Naive B cell (primary cell): ENCODE measurements around the gene INPP5D. TPM values are rescaled to one million over a fixed set of nuclear protein-coding genes. Genes with fewer than 3 reads are reported as not detected.

Source experiments
- ATAC-seq, 2 donors: fragments of 150-1000 bp; cut with Tn5 transposase; 2 replicates each; pipeline ENCODE4 v1.10.0; 2021; ENCODE audit warnings: low read depth in 2 of 2, mild to moderate bottlenecking in 2 of 2, moderate library complexity in 2 of 2
- DNase-seq: peaks from one replicate; pipeline ENCODE4 v3.0.0; 2022
- H3K27ac Mint-ChIP-seq, 6 donors: one replicate each; pipeline ENCODE4 v1.8.0; 2020 to 2022; ENCODE audit warnings: mild to moderate bottlenecking in 6 of 6, mixed read lengths in 6 of 6, moderate library complexity in 5 of 6, inconsistent platforms in 2 of 6
- H3K27me3 Mint-ChIP-seq, 3 donors: one replicate each; pipeline ENCODE4 v1.8.0; 2021 to 2022; ENCODE audit warnings: mixed read lengths in 3 of 3, mild to moderate bottlenecking in 1 of 3
- H3K36me3 Mint-ChIP-seq, 2 donors: one replicate each; pipeline ENCODE4 v1.8.0; 2020 to 2022; ENCODE audit warnings: mixed read lengths in 2 of 2, inconsistent platforms in 1 of 2, mild to moderate bottlenecking in 1 of 2
- H3K4me1 Mint-ChIP-seq, 3 donors: one replicate each; pipeline ENCODE4 v1.8.0; 2020 to 2022; ENCODE audit warnings: mixed read lengths in 3 of 3, inconsistent platforms in 1 of 3, mild to moderate bottlenecking in 1 of 3, moderate library complexity in 1 of 3
- H3K4me3 Mint-ChIP-seq, 8 donors: one replicate each; pipeline ENCODE4 v1.8.0; 2020 to 2022; ENCODE audit warnings: mild to moderate bottlenecking in 8 of 8, mixed read lengths in 8 of 8, moderate library complexity in 8 of 8, inconsistent platforms in 2 of 8
- H3K9me3 Mint-ChIP-seq, 7 donors: one replicate each; pipeline ENCODE4 v1.8.0; 2020 to 2022; ENCODE audit warnings: mixed read lengths in 7 of 7, mild to moderate bottlenecking in 5 of 7, inconsistent platforms in 2 of 7, moderate library complexity in 1 of 7
- polyA plus RNA-seq, 6 donors: library from polyadenylated mRNA; unstranded; fragments of 300-500 nt; fragmentation: Illumina TruSeq; gene quantifications; one replicate each; pipeline ENCODE4 v1.2.3, GENCODE V29; 2021; ENCODE audit warnings: low read depth in 6 of 6

The INPP5D gene
- polyA plus RNA-seq, 6 donors from 2014 or later = 56.8 to 230 (median 102) TPM

DNA sequence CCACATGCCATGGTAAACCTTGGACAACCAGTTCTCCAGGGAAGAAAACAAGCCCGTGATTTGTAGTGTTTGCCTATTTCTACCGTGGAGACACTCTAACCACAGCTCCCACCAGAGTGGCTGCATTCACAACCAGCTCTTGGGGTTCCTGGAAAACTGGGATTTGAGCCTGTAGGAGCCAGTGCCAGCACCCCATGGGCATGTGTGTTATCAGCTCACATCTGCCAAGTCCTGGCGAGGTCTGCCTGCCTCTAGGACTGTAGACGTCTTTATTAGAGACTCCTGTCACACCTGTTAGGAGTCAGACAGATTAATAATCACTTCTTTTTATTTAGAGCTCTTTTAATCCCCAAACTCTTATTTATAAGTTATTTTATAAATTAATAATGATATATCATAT, 41.0 kb downstream of the INPP5D start:
- Mint-ChIP-seq H3K4me3 (peak overlapping the region; percentile 72 to 91 (median 88)), H3K4me1 (peaks cover 77 to 94% (median 85%) of the 10 kb centered on the region in 3 donors), H3K9me3 (no peaks in the 10 kb centered on the region), H3K36me3 (peaks cover 26 to 29% of the 10 kb centered on the region in 2 donors), H3K27me3 (no peaks in the 10 kb centered on the region), H3K27ac (peak overlapping the region; percentile 99 to 100 (median 100))
- no peak for DNase-seq
- no peak for ATAC-seq

DNA sequence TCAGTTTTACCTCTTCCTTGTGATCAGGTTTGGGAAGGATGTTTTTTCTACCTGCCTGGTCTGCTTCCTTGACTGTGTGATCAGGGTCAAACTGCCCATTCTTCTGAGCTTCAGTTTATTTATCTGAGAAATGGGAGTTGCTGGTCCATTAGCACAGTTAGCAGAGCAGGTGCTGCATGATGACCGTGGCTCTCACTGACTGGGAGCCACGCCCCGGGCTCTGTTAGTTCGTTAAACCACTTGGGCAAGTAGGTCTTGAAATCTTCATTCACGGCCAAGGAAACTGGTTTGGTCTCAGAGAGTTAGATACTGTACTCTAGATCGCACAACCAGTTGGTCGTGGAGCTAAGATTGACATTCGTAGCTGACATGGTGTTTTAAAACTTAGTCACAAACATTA, 41.7 kb downstream of the INPP5D start:
- ATAC-seq (no peak), DNase-seq (no peak)
- Mint-ChIP-seq H3K4me3 (peak overlapping the region in 5 of 8 donors; percentile 10 to 68 (median 58)), H3K4me1 (peaks cover 82 to 95% (median 89%) of the 10 kb centered on the region in 3 donors), H3K27ac (peak overlapping the region; percentile 59 to 99 (median 94)), H3K36me3 (peaks cover 23 to 29% of the 10 kb centered on the region in 2 donors), H3K27me3 (no peaks in the 10 kb centered on the region), H3K9me3 (no peaks in the 10 kb centered on the region)

DNA sequence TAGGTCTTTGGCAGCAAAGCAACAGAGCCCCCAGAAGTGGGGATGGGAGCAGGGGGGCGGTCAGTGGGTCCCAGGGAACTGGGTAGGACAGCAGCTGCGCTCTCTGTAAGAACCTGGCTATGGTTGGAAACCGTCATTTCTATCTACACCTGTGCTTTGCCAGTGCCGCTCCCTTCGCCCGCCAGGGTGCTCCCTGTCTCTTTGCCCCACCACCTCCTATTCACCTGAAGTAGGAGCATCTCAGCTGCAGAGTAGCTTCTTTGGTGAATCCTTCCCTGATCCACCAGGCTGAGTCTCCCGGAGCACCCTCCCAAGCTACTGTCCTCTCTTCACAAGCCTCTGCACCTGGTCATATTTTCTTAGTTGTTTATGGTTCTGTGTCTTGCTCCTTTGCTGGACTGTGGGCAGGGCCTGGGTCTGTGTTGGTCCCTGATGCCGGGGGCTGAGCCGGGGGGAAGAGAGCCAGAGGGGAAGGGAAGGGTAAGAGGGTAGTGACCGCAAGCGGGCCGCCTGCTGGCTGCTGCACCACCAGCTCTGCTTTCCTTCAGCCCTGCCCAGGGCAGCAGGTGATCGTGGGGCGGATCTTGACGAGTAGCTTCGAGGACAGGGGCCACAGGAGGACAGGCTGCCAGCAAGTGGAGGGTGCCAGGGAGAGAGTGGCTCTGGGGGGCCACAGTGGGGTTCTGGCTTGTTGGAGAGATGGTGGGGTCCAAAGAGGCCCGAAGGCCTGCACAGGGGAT, 45.2 kb downstream of the INPP5D start:
- Mint-ChIP-seq H3K4me1 (peaks cover 74 to 95% (median 83%) of the 10 kb centered on the region in 3 donors), H3K27me3 (no peaks in the 10 kb centered on the region), H3K27ac (peak overlapping the region; percentile 90 to 99 (median 92)), H3K4me3 (peak overlapping the region in 7 of 8 donors; percentile 17 to 85 (median 66)), H3K9me3 (no peaks in the 10 kb centered on the region), H3K36me3 (peaks cover 8 to 22% of the 10 kb centered on the region in 2 donors)
- DNase-seq = no peak
- no peak for ATAC-seq

DNA sequence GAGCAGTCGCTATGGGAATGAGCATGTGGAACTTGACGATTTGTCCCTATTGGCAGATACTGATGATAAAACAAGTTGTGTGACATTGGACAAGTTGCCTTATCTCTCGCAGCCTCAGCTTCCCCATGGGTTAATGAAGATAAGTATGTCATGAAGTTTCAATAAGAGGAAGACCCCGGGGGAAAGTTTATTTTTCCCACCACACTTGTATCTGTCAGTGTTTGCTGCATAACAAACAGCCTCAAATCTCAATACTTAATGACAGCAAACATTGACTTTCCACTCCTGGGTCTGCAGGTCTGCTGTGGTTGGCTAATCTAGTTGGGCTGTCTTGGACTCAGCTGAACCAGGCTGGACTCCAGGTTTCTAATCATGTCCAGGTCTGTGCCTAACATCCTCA, 45.8 kb downstream of the INPP5D start:
- H3K36me3 Mint-ChIP-seq = peaks cover 6 to 18% of the 10 kb centered on the region in 2 donors
- peaks cover 68 to 91% (median 77%) of the 10 kb centered on the region in 3 donors for H3K4me1 Mint-ChIP-seq
- ATAC-seq = no peak
- peak overlapping the region in 4 of 8 donors; percentile 37 to 59 (median 50) for H3K4me3 Mint-ChIP-seq
- H3K27ac Mint-ChIP-seq = peak overlapping the region in 4 of 6 donors; percentile 47 to 99 (median 90)
- H3K27me3 Mint-ChIP-seq = no peaks in the 10 kb centered on the region
- DNase-seq = no peak
- no peaks in the 10 kb centered on the region for H3K9me3 Mint-ChIP-seq

DNA sequence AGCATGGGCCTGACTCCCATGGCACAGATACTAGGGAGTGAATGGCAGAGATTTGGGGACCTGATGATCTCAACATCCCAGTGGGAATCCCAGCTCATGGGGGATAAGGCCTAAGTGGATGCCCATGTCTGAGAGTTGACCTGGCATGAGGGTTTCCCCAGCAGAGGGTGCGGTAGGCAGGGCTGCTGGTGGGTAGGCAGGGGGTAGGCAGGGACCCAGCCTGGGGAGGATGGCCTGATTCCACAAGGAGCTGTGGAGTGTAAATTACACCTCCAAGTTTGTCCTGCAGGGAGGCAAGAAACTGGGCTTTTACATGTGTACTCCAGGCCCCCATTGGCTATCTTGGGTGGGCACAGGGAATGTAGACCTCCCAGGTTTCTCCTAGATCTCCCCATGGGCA, 46.9 kb downstream of the INPP5D start:
- Mint-ChIP-seq H3K27me3 (no peaks in the 10 kb centered on the region), H3K27ac (peak overlapping the region; percentile 80 to 96 (median 88)), H3K9me3 (no peaks in the 10 kb centered on the region), H3K36me3 (peaks cover 6 to 18% of the 10 kb centered on the region in 2 donors), H3K4me1 (peaks cover 62 to 89% (median 79%) of the 10 kb centered on the region in 3 donors), H3K4me3 (peak overlapping the region in 7 of 8 donors; percentile 29 to 78 (median 66))
- DNase-seq (no peak), ATAC-seq (no peak)

DNA sequence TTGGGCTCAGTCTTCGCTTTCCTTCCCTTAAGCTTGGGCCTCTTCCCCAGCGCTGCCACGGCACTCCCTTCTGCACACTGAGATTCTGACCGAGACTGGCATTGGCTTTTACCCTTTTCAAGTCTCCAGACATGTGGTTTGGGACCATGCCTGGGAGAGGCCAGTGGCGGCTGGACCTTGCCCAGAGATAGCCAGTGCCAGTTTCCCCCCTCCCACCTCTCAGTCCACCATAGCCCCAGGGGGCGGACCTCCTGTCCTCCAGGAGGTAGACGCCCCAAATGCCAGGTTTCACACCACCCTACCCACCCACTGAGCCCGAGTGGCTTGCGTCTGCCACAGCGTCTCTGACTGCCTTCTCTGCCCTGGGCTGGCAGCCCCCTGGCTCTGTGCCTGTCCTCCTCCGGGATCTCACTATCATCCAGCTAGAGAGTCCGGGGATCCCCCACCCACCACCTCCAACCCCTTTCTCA, 47.7 kb downstream of the INPP5D start:
- DNase-seq = no peak
- Mint-ChIP-seq H3K9me3 (no peaks in the 10 kb centered on the region), H3K4me1 (peaks cover 64 to 86% (median 73%) of the 10 kb centered on the region in 3 donors), H3K36me3 (peaks cover 4 to 15% of the 10 kb centered on the region in 2 donors), H3K27ac (peak overlapping the region; percentile 47 to 96 (median 86)), H3K27me3 (no peaks in the 10 kb centered on the region), H3K4me3 (peak overlapping the region in 7 of 8 donors; percentile 66 to 89 (median 72))
- ATAC-seq = no peak

- Mint-ChIP-seq H3K27ac (peak overlapping the region; percentile 71 to 97 (median 91)), H3K27me3 (no peaks in the 10 kb centered on the region), H3K9me3 (no peaks in the 10 kb centered on the region), H3K36me3 (peaks cover 0 to 10% of the 10 kb centered on the region in 2 donors), H3K4me1 (peaks cover 66 to 86% (median 75%) of the 10 kb centered on the region in 3 donors), H3K4me3 (peak overlapping the region; percentile 53 to 89 (median 68))
- no peak for DNase-seq
- peak; percentile 65 to 74 for ATAC-seq
Observed at GRCh38 chr2:233108611-233109490, 48.7 kb downstream of the INPP5D start.

- no peaks in the 10 kb centered on the region for H3K27me3 Mint-ChIP-seq
- H3K4me3 Mint-ChIP-seq = no peak overlapping the region
- ATAC-seq = no peak
Observed at GRCh38 chr2:233111427-233111826, 51.3 kb downstream of the INPP5D start.

GRCh38 chr2:233112329-233112728, 52.2 kb downstream of the INPP5D start:
- no peak for ATAC-seq
- DNase-seq = no peak
- H3K27me3 Mint-ChIP-seq = no peaks in the 10 kb centered on the region
- H3K27ac Mint-ChIP-seq = peak overlapping the region in 2 of 6 donors; percentile 37 to 60
- H3K4me1 Mint-ChIP-seq = peaks cover 50 to 85% (median 57%) of the 10 kb centered on the region in 3 donors
- no peaks in the 10 kb centered on the region for H3K36me3 Mint-ChIP-seq
- H3K9me3 Mint-ChIP-seq = no peaks in the 10 kb centered on the region
- H3K4me3 Mint-ChIP-seq = no peak overlapping the region

More at GRCh38 chr2:233111427-233111826, 51.3 kb downstream of the INPP5D start:
- H3K4me1 Mint-ChIP-seq = peaks cover 59 to 85% (median 61%) of the 10 kb centered on the region in 3 donors
- DNase-seq = no peak
- peak overlapping the region in 4 of 6 donors; percentile 27 to 93 (median 71) for H3K27ac Mint-ChIP-seq
- H3K9me3 Mint-ChIP-seq = no peaks in the 10 kb centered on the region
- H3K36me3 Mint-ChIP-seq = no peaks in the 10 kb centered on the region

DNA sequence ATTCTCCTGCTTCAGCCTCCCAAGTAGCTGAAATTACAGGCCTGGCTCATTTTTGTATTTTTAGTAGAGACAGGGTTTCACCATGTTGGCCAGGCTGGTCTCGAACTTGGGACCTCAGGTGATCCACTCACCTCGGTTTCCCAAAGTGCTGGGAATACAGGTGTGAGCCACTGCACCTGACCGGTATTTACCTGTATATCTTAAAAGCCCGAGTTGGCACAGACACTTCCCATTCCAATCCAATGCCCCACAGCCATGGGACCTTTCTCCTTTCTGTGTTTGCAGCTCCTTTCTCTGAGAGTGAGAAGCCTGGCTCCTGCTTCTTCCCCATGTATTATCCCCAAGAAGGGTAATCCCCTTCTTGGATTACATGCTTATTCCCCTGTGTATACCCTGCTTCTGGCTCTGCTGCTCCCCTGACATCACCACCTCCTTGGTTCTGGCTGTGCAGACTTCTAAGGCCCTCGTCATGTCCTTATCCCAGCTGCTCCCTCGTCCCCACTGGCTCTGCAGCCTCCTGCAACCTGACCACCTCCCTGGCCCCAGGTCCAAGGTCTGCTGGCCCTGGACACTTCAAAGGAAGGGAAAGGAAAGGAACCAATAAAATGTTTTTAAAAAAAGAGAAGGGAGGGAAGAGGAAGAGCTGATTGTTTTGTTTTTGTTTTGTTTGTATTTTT, 52.8 kb downstream of the INPP5D start:
- H3K27me3 Mint-ChIP-seq = no peaks in the 10 kb centered on the region
- H3K4me3 Mint-ChIP-seq = peak overlapping the region in 3 of 8 donors; percentile 12 to 48 (median 13)
- H3K4me1 Mint-ChIP-seq = peaks cover 50 to 85% (median 57%) of the 10 kb centered on the region in 3 donors
- peak overlapping the region; percentile 86 to 92 (median 90) for H3K27ac Mint-ChIP-seq
- ATAC-seq (peak in 1 of 2 donors; percentile 45), DNase-seq (no peak)
- H3K36me3 Mint-ChIP-seq = peaks cover 0 to under 1% of the 10 kb centered on the region in 2 donors
- no peaks in the 10 kb centered on the region for H3K9me3 Mint-ChIP-seq

DNA sequence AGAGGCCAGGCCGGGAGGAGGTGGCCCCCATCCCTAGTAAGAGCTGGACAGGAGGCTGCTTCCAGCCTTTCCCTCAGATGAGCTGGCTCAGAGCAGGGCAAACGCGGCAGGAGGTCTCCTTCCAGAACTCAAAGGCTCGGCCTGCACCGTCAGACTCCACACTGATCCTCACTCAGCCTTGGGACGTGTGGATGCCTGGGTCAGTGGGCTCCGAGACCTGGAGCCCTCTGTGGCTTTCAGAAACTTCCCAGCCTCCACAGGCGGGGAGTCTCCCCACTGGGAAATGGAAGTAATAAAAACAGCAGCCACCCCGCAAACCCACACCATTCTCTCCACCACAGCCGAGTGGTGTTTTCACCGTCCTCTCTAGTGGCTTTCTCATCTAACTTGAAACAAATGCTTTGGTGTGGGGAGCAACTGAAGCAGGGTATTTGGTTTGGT, 54.3 kb downstream of the INPP5D start:
- no peaks in the 10 kb centered on the region for H3K9me3 Mint-ChIP-seq
- peak overlapping the region in 1 of 8 donors; percentile 15 for H3K4me3 Mint-ChIP-seq
- H3K36me3 Mint-ChIP-seq = peaks cover 0 to 16% of the 10 kb centered on the region in 2 donors
- no peak for ATAC-seq
- peaks cover 50 to 85% (median 57%) of the 10 kb centered on the region in 3 donors for H3K4me1 Mint-ChIP-seq
- no peak for DNase-seq
- H3K27ac Mint-ChIP-seq = peak overlapping the region; percentile 38 to 88 (median 73)
- H3K27me3 Mint-ChIP-seq = no peaks in the 10 kb centered on the region

DNA sequence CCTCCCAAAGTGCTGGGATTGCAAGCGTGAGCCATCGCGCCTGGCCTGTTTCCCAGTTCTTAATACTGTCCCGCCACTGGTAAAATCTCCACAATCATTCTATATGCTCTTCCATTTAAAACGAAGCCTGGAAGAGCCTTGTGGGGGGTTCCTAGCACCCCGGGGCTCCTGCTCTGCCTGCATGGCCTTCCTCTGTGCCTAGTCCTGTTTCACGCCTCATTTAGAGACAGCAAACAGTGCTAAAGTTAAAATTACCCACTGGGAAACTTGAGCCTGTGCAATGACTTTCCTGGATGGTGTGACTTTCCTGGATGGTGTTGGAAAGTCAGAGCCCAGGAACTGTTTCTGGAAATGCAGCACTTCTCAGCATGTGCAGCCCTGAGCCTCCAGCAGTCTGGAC, 55.0 kb downstream of the INPP5D start:
- Mint-ChIP-seq H3K4me3 (peak overlapping the region in 1 of 8 donors; percentile 23), H3K4me1 (peaks cover 54 to 84% (median 58%) of the 10 kb centered on the region in 3 donors), H3K27ac (peak overlapping the region in 4 of 6 donors; percentile 63 to 88 (median 82)), H3K27me3 (no peaks in the 10 kb centered on the region), H3K36me3 (peaks cover 0 to 16% of the 10 kb centered on the region in 2 donors), H3K9me3 (no peaks in the 10 kb centered on the region)
- ATAC-seq (no peak), DNase-seq (no peak)
